NCI-H2196 treated with DMSO at 0.1 percent for 48 hours (cell line): Measurements from ENCODE around the gene SLC4A1.

Experiments
- DNase-seq: peaks from one replicate; lab custom pipeline; 2025; ENCODE audit not compliant: unreplicated experiment; lab: John Stamatoyannopoulos, UW

The SLC4A1 gene

DNA sequence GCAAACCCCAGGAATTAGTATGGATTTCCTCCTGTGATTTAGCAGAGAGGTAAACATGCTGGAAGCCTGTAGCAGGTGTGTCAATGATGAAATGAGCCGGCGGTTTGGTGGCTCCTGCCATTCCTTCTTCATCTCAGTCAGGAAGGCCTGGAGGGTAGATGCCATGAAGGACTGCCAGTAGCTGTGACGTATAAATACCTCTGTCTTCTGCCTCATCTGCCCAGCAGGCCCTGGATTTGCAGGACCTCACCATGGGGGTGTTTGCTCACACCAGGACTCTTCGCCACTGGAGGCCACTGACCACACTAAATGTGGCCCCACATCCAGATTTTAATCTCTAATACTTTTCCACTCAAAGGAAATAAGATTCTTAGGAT lies 16.1 kb upstream of the SLC4A1 start:
- DNase-seq: no peak

DNA sequence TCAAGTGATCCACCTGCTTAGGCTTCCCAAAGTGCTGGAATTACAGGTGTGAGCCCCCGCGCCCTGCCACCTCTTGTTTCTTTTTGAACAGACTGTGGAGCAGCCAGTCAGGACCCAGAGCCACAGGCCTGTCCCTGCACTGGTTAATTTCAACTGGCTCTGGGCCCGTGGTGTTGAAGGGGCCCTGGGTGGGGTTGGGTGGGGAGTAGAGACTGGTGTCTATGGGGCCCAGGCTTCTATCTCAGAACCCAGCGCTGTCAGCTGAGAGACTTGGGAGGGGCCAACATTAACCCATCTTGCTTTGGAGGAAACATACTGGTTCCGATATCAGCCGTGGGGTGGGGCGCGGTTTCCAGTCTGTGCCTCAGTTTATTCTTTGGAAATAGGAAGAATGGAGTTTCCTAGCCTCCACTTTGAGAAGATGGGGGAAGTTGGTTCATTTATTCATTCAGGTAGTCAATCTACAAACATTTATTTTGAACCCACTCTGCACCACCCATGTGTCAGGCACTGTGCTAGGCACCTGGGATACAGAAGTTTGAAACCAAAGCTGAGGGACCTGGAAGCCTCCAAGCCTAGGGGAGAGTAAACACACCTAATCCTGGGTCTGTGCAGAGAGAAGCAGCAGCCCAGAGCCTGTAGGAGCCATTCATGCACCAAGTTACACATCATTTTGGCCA lies 15.5 kb upstream of the SLC4A1 start:
- DNase-seq: no peak

DNA sequence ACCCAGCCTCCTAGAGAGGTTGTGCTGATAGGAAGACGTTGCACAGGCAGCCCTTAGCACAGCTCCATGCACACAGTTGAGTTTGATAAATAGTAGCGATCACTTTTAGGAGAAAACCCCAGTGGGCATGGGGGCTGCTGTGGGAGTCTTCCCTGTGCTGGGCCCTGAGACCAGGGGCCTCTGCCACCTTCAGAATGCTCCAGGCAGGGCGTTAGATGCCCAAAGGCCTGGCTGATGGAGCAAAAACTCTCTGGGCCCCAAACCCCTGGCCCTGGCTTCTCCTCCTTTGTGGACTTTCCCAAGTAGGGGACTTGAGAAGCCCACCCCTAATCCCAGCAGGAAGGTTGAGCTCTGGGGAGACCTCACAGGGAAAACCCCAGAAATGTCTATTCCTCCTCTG lies 14.3 kb upstream of the SLC4A1 start:
- no peak for DNase-seq

DNA sequence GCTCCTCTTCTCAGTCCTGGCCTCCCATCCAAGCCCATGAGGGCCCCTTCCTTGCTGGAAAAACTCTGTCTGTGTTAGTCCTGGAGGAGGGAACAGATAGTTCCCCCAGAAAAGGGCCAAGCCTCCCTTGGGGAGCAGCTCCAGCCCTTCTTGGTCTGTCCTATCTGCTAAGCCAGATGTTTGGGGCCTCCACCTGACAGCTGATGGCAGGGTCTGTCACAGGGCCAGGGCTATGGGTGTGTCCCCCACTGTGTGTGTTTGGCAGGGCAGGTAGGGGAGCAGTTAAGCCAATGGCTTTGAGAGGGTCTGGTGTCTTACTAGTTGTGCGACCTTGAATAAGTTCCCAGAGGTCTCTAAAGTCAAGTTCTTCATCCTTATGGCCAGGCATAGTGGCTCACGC lies 13.6 kb upstream of the SLC4A1 start:
- no peak for DNase-seq

DNA sequence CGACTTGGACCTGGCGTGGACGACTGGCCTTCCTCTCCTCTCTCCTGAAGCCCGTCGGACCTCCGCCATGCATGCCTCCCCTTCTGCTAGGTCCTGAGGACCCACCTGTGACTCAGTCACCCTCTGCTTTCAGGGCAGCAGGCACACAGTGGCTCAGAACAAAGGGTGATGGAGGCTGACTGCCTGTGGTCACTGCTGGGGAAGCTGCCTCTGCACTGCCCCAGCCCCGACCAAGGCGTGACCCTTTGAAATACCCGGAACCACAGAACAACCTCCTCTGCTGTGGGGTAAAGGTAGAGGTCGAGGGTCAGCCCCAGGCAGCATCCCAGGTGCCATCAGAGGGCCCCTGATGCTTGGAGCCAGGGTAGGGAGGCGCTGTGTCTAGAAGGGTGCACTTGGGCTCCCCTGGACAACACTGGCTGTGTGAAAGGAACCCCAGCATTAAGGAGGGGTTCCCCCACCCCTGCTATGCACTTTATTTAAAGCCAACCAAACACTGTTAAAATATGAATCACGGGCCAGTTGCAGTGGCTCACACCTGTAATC lies 12.5 kb upstream of the SLC4A1 start:
- no peak for DNase-seq

DNA sequence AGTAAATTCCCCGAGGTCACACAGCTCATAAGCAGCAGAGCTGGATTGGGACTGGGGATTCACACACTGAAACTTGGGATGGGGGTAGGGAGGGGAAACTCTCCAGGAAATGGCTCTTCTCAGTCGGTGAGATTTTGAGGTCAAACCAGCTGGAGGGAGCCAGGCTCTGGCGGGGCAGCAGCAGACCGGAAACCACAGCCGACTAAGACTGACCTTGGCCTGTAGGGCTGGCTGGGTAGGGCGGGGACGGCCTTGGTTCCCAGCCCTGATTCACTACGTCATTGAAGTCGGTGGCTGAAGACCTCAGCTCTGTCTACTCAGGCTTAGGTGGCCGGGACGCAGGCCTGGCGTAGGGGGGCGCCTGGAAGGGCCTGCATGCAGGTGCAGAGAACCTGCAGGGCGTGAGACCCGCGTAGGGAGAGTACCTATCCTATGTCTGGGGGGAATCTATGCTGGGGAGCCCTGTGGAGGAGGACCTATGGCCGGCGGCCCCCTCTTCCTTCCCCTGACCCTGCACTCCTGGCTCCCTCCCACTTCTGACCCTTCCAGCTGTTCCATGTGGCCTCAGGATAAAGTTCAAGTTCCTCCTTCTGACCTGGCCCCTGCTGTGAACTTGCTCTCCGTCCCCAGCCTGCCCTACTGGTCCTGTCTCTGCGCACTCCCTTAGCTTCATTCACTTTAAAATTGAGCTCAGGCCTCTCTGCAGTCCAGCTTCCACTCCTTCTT lies 11.9 kb upstream of the SLC4A1 start:
- DNase-seq: no peak

DNA sequence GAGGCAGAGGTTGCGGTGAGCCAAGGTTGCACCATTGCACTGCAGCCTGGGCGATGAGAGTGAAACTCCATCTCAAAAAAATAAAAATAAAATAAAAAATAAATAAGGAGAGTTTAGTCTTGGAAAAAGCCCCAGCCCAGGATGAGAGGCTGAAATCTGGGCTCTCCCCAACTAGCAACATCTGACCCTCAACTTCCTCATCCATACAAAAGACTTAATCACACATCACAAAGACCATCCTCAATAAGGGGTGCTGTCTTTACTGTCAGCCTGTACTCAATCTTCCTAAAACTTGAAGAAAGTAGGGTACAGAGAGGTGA lies 11.4 kb upstream of the SLC4A1 start:
- DNase-seq: no peak

DNA sequence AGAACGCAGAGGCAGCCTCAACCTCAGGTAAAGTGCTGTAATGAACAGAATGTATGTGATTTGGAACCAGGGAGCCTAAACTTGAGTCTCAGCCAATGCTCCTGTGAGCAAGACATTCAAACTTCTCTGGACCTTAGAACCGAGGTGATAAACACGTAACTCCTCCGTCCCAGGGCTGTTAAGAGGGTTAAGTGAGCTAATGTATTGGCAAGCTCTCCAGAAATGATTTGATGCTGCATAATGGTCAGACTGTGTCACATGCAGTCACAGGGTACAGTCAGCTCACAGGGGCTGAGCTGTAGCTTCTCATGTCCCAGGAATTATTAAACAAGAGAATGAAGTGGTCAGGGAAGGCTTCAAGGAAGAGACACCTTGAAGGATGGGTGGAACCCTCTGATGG lies 10.0 kb upstream of the SLC4A1 start:
- DNase-seq: no peak

DNA sequence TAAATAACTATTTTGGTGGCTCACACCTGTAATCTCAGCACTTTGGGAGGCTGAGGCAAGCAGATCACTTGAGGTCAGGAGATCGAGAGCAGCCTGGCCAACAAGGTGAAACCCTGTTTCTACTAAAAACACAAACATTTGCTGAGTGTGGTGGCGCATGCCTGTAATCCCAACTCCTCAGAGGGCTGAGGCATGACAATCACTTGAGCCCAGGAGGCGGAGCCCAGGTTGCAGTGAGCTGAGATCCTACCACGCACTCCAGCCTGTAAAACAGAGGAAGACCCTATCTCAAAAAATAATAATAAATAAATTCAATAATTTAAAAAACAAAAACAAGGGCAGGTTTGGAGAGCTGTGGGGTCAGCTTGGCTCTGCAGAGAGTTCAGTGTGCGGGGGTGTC lies 5.7 kb upstream of the SLC4A1 start:
- DNase-seq: no peak

DNA sequence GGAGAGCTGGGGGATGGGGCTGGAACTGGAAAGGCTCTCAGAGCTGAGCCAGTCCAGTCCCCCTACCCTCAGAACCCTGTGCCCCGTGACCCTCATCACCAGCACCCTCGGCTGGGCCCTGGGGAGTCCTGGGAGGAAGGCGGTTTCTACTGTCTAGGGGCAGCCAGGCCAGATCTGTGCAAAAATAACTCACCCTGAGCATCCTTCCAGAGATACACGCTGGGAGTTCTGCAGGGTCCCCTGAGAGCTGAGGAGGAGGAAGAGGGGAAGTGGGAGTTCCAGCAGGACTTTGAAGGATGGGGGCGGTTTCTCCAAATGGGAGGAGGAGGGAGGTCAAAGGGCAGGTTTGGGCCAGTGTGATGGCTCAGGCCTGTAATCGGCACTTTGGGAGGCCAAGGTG lies 5.0 kb upstream of the SLC4A1 start:
- DNase-seq: no peak

DNA sequence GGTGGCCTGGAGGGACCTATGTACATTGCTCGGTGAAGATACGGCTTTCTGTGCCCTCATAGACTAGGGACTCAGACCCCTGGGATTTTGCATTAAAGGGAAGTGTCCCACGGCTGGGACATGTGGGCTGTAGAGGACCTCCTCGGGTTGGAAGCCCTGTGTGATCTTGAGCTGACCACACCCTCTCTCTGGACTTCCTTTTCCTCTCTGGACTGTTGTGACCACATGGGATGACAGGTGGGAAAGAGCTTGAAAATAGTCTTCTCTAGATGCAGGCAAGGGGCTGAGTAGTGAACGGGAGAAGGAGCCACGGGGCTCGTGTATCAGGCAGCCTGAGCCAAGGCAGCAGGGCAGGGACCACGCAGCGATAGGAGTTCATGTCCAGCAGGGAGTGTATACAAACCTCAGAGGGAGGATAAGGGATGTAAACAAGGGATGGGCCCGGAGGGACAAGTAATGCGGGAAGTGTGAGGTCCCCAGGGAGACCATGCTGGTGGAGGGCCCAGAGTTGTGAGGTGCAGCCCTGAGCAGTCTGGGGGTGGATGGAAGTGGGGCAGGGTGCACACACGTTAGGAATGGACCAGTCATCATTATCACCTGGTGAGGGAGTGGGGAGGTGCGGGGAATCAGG lies 4.5 kb upstream of the SLC4A1 start:
- no peak for DNase-seq

DNA sequence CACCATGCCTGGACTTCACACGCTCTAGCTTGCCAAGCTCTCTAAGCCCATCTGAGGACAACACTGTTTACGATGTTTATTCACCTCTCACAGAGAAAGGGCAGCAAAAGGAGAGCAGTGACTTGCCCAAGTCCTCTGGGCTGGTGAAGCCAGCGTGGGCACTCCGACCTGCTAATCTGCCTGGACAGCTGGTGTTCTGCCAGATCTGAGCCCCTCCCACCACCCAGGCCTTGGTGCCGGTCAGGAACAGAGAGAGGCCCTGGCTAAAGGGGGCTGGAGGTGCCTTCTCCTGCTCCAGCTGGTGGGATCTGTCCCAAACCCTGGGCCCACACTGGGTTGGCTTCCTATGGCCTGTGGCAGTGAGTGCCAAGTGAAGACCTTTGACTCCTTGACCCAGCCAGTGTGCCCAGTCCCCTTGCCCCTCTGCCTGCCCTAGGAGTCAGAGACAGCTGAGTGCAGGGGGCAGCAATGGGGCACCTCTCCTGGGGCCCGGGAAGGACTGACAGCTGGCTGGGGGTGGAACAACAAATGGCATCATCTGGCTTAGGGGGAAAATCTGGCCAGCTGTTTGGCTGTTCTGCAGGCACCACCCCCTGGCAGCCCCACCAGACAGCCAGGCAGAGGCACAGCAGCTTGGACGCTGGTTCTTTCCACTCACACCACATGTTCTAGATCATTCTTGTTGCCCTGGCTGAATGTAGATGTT lies 1.8 kb upstream of the SLC4A1 start:
- no peak for DNase-seq

DNA sequence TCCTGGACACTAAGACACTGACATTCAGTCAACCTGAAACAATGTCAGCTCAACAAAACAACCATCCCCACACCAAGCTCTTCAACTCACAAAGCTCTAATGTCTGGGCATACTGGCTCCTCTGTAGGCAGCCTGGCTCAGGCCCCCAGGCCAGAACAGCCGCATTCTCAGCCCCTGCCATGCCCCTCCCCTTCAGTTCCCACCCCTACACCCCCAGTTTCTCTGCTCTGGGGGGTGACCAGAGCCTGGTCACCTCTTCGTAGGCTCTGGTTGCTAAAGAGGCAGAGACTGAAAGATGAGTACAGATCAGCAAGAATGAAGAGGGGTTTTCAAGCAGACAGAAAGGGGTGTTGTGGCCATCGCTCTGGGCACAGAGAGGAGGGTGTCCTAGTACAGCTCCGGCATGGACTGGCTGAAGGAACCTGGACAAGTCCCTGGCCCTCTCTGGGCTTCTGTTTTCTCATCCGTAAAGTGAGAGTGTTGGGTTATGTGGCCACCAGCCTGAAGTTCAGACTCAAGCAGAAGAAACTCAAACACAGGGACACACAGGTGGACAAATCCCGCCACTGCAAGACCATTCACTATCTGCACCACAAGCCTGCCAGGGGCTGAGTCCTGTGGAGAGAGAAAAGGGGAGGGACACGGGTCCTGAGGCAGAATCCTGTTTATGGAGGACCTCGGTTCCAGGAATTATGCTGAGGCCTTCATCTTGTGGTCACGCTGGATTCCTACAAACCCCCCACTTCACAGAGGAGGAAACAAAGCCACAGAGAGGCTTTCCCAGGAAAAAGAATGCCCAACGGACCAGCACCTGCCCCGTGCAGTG lies 987 bp upstream of the SLC4A1 start:
- DNase-seq: no peak

DNA sequence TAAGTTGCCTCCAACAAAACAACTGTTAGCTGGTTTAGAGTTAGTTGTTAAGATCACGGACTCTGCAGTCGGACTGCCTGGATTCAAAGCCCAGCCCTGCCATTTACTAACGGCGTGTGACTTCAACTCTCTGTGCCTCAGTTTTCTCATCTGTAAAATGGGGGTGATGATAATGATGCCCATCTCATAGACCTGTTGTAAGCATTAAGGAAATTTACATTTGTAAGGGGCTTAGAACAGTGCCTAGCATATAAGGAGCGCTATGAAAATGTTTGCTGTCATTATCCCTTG lies 825 bp downstream of the SLC4A1 start:
- no peak for DNase-seq

DNA sequence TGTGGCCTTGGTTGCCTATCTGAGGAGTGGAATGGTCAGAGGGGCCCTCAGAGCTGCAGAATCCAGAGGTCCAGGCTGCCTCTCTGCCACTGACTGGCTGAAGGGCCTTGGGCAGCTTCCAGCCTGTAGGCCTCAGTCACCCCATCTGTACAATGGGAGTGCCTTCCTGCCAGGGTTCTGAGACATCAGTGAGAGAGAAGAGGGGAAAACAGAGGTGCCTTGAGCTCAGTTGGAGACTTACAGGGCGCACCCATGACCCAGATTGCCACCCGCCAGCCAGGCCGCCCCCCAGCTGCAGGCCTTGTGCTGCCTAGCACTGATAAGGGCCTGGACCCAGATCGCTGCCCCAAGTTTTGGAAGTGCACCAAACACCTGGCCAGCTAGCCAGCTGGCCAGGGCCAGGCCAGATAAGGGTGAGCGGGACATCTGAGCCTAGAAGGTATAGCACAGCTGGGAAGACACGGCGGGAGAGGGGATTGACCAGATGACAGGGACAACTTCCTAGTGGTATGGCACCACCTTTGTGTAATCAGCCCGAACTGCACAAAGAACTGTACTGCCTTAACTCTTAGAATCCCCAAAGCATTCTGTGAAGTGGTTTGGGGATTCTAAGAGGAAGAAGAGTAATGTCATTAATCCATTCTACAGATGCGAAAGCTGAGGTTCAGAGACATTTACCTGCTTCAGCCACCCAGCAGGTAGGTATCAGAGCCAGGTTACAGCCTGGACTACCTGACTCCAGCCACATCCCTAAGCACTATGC lies 1.4 kb downstream of the SLC4A1 start:
- DNase-seq: no peak

DNA sequence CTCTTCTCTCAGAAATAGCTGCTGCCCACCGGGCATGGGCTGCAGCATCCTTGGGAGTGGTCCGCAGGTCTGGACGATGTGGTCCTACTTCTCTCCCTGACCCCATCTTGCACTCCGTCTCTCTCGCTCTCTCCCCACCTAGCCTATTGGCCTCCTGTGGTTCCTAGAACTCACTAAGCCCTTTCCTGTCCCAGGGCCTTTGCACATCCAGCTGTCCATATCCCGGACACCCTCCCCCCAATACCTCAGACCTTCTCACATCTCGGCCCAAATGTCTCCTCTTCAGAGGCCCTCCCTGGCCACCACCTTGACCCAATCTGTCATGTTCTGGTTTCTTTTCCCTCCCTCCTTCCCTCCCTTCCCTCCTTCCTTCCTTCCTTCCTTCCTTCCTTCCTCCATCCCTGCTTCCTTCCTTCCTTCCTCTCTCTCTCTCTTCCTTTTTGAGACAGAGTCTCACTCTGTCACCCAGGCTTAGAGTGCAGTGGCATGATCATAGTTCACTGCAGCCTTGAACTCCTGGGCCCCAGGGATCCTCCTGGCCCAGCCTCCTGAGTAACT lies 4.5 kb downstream of the SLC4A1 start:
- no peak for DNase-seq

DNA sequence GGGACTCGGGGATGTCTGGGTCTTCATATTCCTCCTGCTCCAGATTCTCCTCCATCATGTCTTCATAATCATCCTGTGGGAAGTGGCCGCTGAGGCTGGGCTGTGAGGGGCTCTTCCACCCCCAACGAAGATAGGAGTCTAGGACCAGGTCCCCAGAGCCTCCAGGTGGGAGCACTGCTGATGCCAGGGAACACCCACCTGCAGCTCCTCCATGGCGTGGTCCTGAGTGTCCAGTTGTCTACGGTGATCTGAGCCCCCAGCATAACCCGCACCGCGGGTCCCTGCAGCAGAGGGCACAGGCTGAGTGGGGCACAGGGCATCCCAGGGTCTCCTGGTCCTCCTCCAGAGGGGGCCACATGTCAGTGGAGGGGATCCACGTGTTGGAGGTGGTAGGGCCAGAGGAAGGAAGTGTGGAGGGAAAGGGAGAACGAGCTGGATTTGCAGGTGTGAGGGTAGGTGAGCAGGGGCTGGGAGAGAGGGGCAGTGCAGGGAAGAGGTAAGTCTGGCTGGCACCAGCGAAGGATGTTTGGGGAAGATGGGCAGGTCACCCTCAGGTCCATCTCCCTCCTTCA lies 5.2 kb downstream of the SLC4A1 start:
- no peak for DNase-seq

DNA sequence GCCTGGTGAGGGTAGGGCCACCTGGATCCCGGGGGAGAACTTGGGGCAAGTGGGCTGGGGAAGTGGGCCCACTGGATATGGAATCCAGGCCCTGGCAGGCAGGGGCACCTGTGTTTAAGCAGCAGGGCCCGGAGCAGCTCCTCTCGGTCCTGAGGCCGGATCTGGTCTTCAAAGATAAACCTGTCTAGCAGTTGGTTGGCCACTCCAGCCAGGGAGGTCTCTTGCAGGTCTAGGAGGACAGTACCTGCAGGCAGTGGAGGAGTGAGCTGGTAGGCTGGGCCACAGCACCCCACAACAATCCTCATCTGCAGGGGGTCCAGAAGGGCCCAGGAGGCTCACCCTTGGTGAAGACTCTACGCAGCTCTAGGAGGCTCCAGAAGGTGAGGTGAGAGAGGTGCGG lies 7.6 kb downstream of the SLC4A1 start:
- DNase-seq: no peak

DNA sequence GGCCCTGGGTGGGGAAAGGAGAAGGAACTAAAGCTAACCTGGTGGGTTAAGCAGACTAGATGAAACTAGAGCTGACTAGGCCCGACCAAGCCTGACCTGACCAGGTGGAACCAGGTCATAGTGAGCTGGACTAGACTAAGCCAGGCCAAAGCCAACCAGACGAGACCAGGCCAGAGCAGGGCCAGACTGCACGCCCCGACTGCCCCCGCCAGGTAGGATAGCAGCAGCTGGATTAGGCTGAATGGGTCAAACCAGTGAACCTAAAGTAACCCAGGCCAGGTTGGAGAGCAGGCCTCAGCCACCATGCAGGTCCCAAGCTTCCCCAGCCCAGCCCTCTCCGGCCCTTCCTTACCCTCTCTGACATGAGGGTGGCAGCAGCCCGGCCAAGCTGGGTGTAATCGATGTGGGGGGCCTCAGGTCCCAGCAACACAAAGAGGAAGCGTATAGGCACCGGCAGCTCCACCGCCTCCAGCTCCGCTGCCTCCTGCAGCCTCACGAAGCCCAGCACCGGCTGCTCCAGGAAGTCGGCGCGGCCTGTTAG lies 9.1 kb downstream of the SLC4A1 start:
- no peak for DNase-seq
